DOHH2 (cell line): ENCODE measurements around the gene SORL1.

Source experiments
- H3F3A ChIP-seq: fragments of 200-600 bp; sonication (generic), shearing (Covaris generic); 2 replicates; pipeline ENCODE4 v1.6.0; 2016; ENCODE audit warnings: antibody characterized with exemption, mild to moderate bottlenecking; ENCODE audit not compliant: control insufficient read depth, insufficient read depth
- H3K27ac ChIP-seq: fragments of 200-600 bp; sonication (generic); 2 replicates; pipeline ENCODE4 v1.5.1; 2014; ENCODE audit warnings: low read depth, mild to moderate bottlenecking, low read length, moderate library complexity
- H3K27me3 ChIP-seq: fragments of 200-600 bp; sonication (generic); 2 replicates; pipeline ENCODE4 v1.6.1; 2014; ENCODE audit warnings: mild to moderate bottlenecking, low read length, mixed read lengths; ENCODE audit not compliant: control insufficient read depth
- H3K36me3 ChIP-seq: fragments of 200-600 bp; sonication (generic); 2 replicates; pipeline ENCODE4 v1.6.1; 2014; ENCODE audit warnings: mild to moderate bottlenecking, low read length, moderate library complexity, mixed read lengths; ENCODE audit not compliant: control insufficient read depth
- H3K4me1 ChIP-seq: fragments of 200-600 bp; sonication (generic); 2 replicates; pipeline ENCODE4 v1.6.1; 2014; ENCODE audit warnings: mild to moderate bottlenecking, low read length, mixed read lengths; ENCODE audit not compliant: control insufficient read depth
- H3K4me2 ChIP-seq: fragments of 200-600 bp; sonication (generic); 2 replicates; pipeline ENCODE4 v1.6.0; 2014; ENCODE audit warnings: mild to moderate bottlenecking, low read length, moderate library complexity
- H3K4me3 ChIP-seq: fragments of 200-600 bp; sonication (generic); 2 replicates; pipeline ENCODE4 v1.5.1; 2014; ENCODE audit warnings: mild to moderate bottlenecking, low read length, mixed read lengths
- H3K79me2 ChIP-seq: fragments of 200-600 bp; sonication (generic); 2 replicates; pipeline ENCODE4 v1.6.1; 2014; ENCODE audit warnings: mild to moderate bottlenecking, low read length, mixed read lengths; ENCODE audit not compliant: control insufficient read depth
- H3K9me2 ChIP-seq: fragments of 200-600 bp; sonication (generic); replicated peaks from 2 replicates; pipeline ENCODE4 v1.6.1; 2014; ENCODE audit warnings: mild to moderate bottlenecking, low read length, mixed read lengths; ENCODE audit not compliant: control insufficient read depth
- H3K9me3 ChIP-seq: fragments of 200-600 bp; sonication (generic); 2 replicates; pipeline ENCODE4 v1.6.1; 2014; ENCODE audit warnings: antibody characterized with exemption, low read length, mixed read lengths; ENCODE audit not compliant: control insufficient read depth, insufficient read depth
- H4K20me1 ChIP-seq: fragments of 200-600 bp; sonication (generic); 2 replicates; pipeline ENCODE4 v1.6.0; 2014; ENCODE audit warnings: low read depth, mild to moderate bottlenecking, antibody characterized with exemption, low read length, moderate library complexity; ENCODE audit not compliant: control insufficient read depth, insufficient read depth
- CTCF ChIP-seq: fragments of 200-600 bp; sonication (generic); IDR thresholded peaks from one replicate; pipeline ENCODE4 v1.5.1; 2014; ENCODE audit warnings: antibody characterized with exemption, mild to moderate bottlenecking, low read depth, low read length; ENCODE audit not compliant: poor library complexity, severe bottlenecking
- EZH2phosphoT487 ChIP-seq: fragments of 200-600 bp; sonication (generic); IDR thresholded peaks from 2 replicates; pipeline ENCODE4 v1.6.1; 2017; ENCODE audit warnings: borderline replicate concordance, mild to moderate bottlenecking, antibody characterized with exemption, low read length, moderate library complexity, mixed read lengths

SORL1 gene

GRCh38 chr11:121554552-121554951 is 102.4 kb downstream of the SORL1 start:
- Histone ChIP-seq H3K79me2 (peaks cover 6% of the 10 kb centered on the region), H3K36me3 (peaks cover 98% of the 10 kb centered on the region), H3K27me3 (no peaks in the 10 kb centered on the region), H3K9me3 (no peaks in the 10 kb centered on the region), H4K20me1 (no peaks in the 10 kb centered on the region), H3F3A (peaks cover 6% of the 10 kb centered on the region), H3K4me2 (no peak overlapping the region), H3K4me1 (no peaks in the 10 kb centered on the region; the same call in 1 of the 2 replicates), H3K9me2 (no peaks in the 10 kb centered on the region), H3K27ac (no peak overlapping the region), H3K4me3 (no peak overlapping the region)
- TF ChIP-seq EZH2phosphoT487 (no peak), CTCF (no peak)

- H3K4me2 ChIP-seq = no peak overlapping the region
- no peak overlapping the region for H3K4me3 ChIP-seq
- H4K20me1 ChIP-seq = no peaks in the 10 kb centered on the region
- no peaks in the 10 kb centered on the region for H3K9me2 ChIP-seq
- H3K27me3 ChIP-seq = no peaks in the 10 kb centered on the region
- TF ChIP-seq CTCF (no peak), EZH2phosphoT487 (no peak)
- no peaks in the 10 kb centered on the region for H3K9me3 ChIP-seq
- peaks cover 98% of the 10 kb centered on the region for H3K36me3 ChIP-seq
- H3K79me2 ChIP-seq = peaks cover 12% of the 10 kb centered on the region
- peaks cover 6% of the 10 kb centered on the region; the same call in 1 of the 2 replicates for H3F3A ChIP-seq
- no peak overlapping the region for H3K27ac ChIP-seq
- peaks cover 5% of the 10 kb centered on the region; the same call in 1 of the 2 replicates for H3K4me1 ChIP-seq
These were observed 103.0 kb downstream of the SORL1 start for GRCh38 chr11:121555121-121555520.

- peaks cover 98% of the 10 kb centered on the region for H3K36me3 ChIP-seq
- H3K4me2 ChIP-seq = no peak overlapping the region
- H3K9me2 ChIP-seq = no peaks in the 10 kb centered on the region
- H3K4me1 ChIP-seq = peaks cover 13% of the 10 kb centered on the region; the same call in 1 of the 2 replicates
- H3K9me3 ChIP-seq = no peaks in the 10 kb centered on the region
- no peaks in the 10 kb centered on the region for H3K27me3 ChIP-seq
- no peak overlapping the region for H3K27ac ChIP-seq
- H4K20me1 ChIP-seq = no peaks in the 10 kb centered on the region
- no peak overlapping the region for H3K4me3 ChIP-seq
- peaks cover 28% of the 10 kb centered on the region for H3K79me2 ChIP-seq
- TF ChIP-seq CTCF = no peak
- no peak for TF ChIP-seq EZH2phosphoT487
- peaks cover 8% of the 10 kb centered on the region; the same call in 1 of the 2 replicates for H3F3A ChIP-seq
These were observed 104.8 kb downstream of the SORL1 start for GRCh38 chr11:121556937-121557336.

- Histone ChIP-seq H3K27me3 (no peaks in the 10 kb centered on the region), H3K9me3 (no peaks in the 10 kb centered on the region), H4K20me1 (no peaks in the 10 kb centered on the region), H3K36me3 (peaks cover 98% of the 10 kb centered on the region), H3K79me2 (peaks cover 32% of the 10 kb centered on the region), H3K4me3 (no peak overlapping the region), H3K9me2 (no peaks in the 10 kb centered on the region), H3K27ac (no peak overlapping the region), H3K4me1 (peaks cover 13% of the 10 kb centered on the region; the same call in 1 of the 2 replicates), H3K4me2 (no peak overlapping the region), H3F3A (peaks cover 8% of the 10 kb centered on the region; the same call in 1 of the 2 replicates)
- TF ChIP-seq CTCF = no peak
- TF ChIP-seq EZH2phosphoT487 = no peak
These were observed 105.2 kb downstream of the SORL1 start for GRCh38 chr11:121557348-121557747.
